Smooth muscle cell (in vitro differentiated cells): ENCODE measurements around the gene LRRC2. TPM values are rescaled to one million over a fixed set of nuclear protein-coding genes. Genes with fewer than 3 reads are reported as not detected.

ENCODE experiments used
- DNase-seq: peaks from one replicate; lab custom pipeline; 2025; ENCODE audit not compliant: unreplicated experiment; lab: John Stamatoyannopoulos, UW
- H2AFZ ChIP-seq: fragments of 200-600 bp; sonication (generic); 2 replicates; pipeline ENCODE4 v1.6.0; 2016; ENCODE audit warnings: antibody characterized with exemption, low read depth, mild to moderate bottlenecking
- H3F3A ChIP-seq: fragments of 200-600 bp; sonication (generic); 2 replicates; pipeline ENCODE4 v1.6.0; 2017; ENCODE audit warnings: antibody characterized with exemption, low read depth
- H3K27ac ChIP-seq: fragments of 200-600 bp; sonication (generic); 2 replicates; pipeline ENCODE4 v1.5.1; 2016; ENCODE audit warnings: low read depth, mild to moderate bottlenecking
- H3K27me3 ChIP-seq: fragments of 200-600 bp; sonication (generic); 2 replicates; pipeline ENCODE4 v1.6.1; 2016; ENCODE audit warnings: low read depth, mild to moderate bottlenecking
- H3K36me3 ChIP-seq: fragments of 200-600 bp; sonication (generic); 2 replicates; pipeline ENCODE4 v1.5.1; 2016; ENCODE audit warnings: low read depth
- H3K4me1 ChIP-seq: fragments of 200-600 bp; sonication (generic); 2 replicates; pipeline ENCODE4 v1.5.1; 2016; ENCODE audit warnings: low read depth
- H3K4me2 ChIP-seq: fragments of 200-600 bp; sonication (generic); 2 replicates; pipeline ENCODE4 v1.6.0; 2016; ENCODE audit warnings: mild to moderate bottlenecking
- H3K4me3 ChIP-seq: fragments of 200-600 bp; sonication (generic); 2 replicates; pipeline ENCODE4 v1.5.1; 2016; ENCODE audit warnings: mild to moderate bottlenecking
- H3K79me2 ChIP-seq: fragments of 200-600 bp; sonication (generic); 2 replicates; pipeline ENCODE4 v1.6.0; 2016; ENCODE audit warnings: low read depth, mild to moderate bottlenecking
- H3K9ac ChIP-seq: fragments of 200-600 bp; sonication (generic); 2 replicates; pipeline ENCODE4 v1.6.0; 2016; ENCODE audit warnings: low read depth
- H3K9me3 ChIP-seq: fragments of 200-600 bp; sonication (generic); replicated peaks from 2 replicates; pipeline ENCODE4 v1.5.1; 2016; ENCODE audit warnings: low read depth
- H4K20me1 ChIP-seq: fragments of 200-600 bp; sonication (generic); 2 replicates; pipeline ENCODE4 v1.6.0; 2016; ENCODE audit warnings: low read depth
- CTCF ChIP-seq: fragments of 200-600 bp; sonication (generic); IDR thresholded peaks from 2 replicates; pipeline ENCODE4 v1.5.1; 2017; ENCODE audit warnings: borderline replicate concordance, mild to moderate bottlenecking, antibody characterized with exemption; ENCODE audit not compliant: insufficient read depth, poor library complexity, severe bottlenecking
- WGBS: methylation state at CpG from one replicate; pipeline ENCODE4 v1.1.7; 2016; ENCODE audit warnings: low lambda C conversion rate; 5-methylcytosine and 5-hydroxymethylcytosine counted together
- polyA plus RNA-seq: library from polyadenylated mRNA; unstranded; fragments of >200 nt; fragmentation: Nextera tagmentation; extraction: Ambion mirVana; gene quantifications from 2 replicates; pipeline ENCODE4 v1.2.1, GENCODE V29; 2016
- total RNA-seq: library from RNA; depleted of rRNA; stranded (reverse); fragments of >200 nt; gene quantifications from 2 replicates; pipeline ENCODE4 v1.2.3, GENCODE V29; 2014

Gene LRRC2
- total and polyA plus RNA-seq, 2 experiments from 2014 or later, result 2.0 to 2.7 TPM

GRCh38 chr3:46584598-46585467, 18.7 kb upstream of the LRRC2 start:
- Histone ChIP-seq H3K9ac (no peak overlapping the region), H3K4me1 (no peaks in the 10 kb centered on the region), H3K27ac (no peak overlapping the region), H3K9me3 (no peaks in the 10 kb centered on the region), H3K4me2 (no peak overlapping the region), H3K79me2 (no peaks in the 10 kb centered on the region), H2AFZ (no peak overlapping the region), H3F3A (no peaks in the 10 kb centered on the region), H3K27me3 (peaks cover 19% of the 10 kb centered on the region), H3K4me3 (no peak overlapping the region), H3K36me3 (no peaks in the 10 kb centered on the region), H4K20me1 (no peaks in the 10 kb centered on the region)
- DNase-seq, result no peak
- WGBS, result 92% methylated on average over 7 of the region's 7 CpGs
- no peak for TF ChIP-seq CTCF

GRCh38 chr3:46580675-46581074, 14.6 kb upstream of the LRRC2 start:
- no peak overlapping the region for H3K27ac ChIP-seq
- H3K27me3 ChIP-seq, result peaks cover 59% of the 10 kb centered on the region
- H3K9me3 ChIP-seq, result no peaks in the 10 kb centered on the region
- no peaks in the 10 kb centered on the region for H3K36me3 ChIP-seq
- H3K4me1 ChIP-seq, result peaks cover 4% of the 10 kb centered on the region
- no peaks in the 10 kb centered on the region for H3F3A ChIP-seq
- no peak overlapping the region for H3K9ac ChIP-seq
- no peaks in the 10 kb centered on the region for H3K79me2 ChIP-seq
- no peak for DNase-seq
- no peak for TF ChIP-seq CTCF
- H3K4me3 ChIP-seq, result no peak overlapping the region
- whole genome bisulfite sequencing, result 83% methylated on average over 1 of the region's 1 CpG
- no peak overlapping the region for H3K4me2 ChIP-seq
- no peaks in the 10 kb centered on the region for H4K20me1 ChIP-seq
- no peak overlapping the region for H2AFZ ChIP-seq

GRCh38 chr3:46579756-46580286, 13.7 kb upstream of the LRRC2 start:
- H3K36me3 ChIP-seq, result no peaks in the 10 kb centered on the region
- peaks cover 10% of the 10 kb centered on the region for H3K4me1 ChIP-seq
- H3K9ac ChIP-seq, result no peak overlapping the region
- H4K20me1 ChIP-seq, result no peaks in the 10 kb centered on the region
- H3F3A ChIP-seq, result no peaks in the 10 kb centered on the region
- no peak overlapping the region for H3K4me2 ChIP-seq
- no peak overlapping the region for H2AFZ ChIP-seq
- no peak overlapping the region for H3K27ac ChIP-seq
- WGBS, result 31% methylated on average over 14 of the region's 14 CpGs
- peaks cover 59% of the 10 kb centered on the region for H3K27me3 ChIP-seq
- no peak for TF ChIP-seq CTCF
- H3K4me3 ChIP-seq, result no peak overlapping the region
- no peak for DNase-seq
- no peaks in the 10 kb centered on the region for H3K9me3 ChIP-seq
- H3K79me2 ChIP-seq, result no peaks in the 10 kb centered on the region
